Panc1 (cell line): Measurements from ENCODE around the gene CCR9.

Experiments
- CTCF ChIP-seq: fragments of 450-650 bp; IDR thresholded peaks from 2 replicates; pipeline ENCODE4 v1.5.1; 2017; ENCODE audit warnings: mild to moderate bottlenecking
- POLR2AphosphoS5 ChIP-seq: IDR thresholded peaks from 2 replicates; pipeline ENCODE4 v1.6.1; 2012; ENCODE audit warnings: mild to moderate bottlenecking, low read depth, low read length, moderate library complexity
- REST ChIP-seq, 2 experiments: IDR thresholded peaks; 2 replicates each; pipeline ENCODE4 v1.6.1; 2011 to 2012; ENCODE audit warnings: low read depth in 2 of 2, control low read depth in 1 of 2, low read length in 1 of 2, mild to moderate bottlenecking in 1 of 2, moderate library complexity in 1 of 2; ENCODE audit not compliant: insufficient read depth in 1 of 2

GRCh38 chr3:45922950-45923590 lies 36.7 kb downstream of the CCR9 start:
- TF ChIP-seq REST (IDR thresholded peaks at IDR 0.05; ENCODE audit: insufficient read depth in 1 of 2, low read depth in 2 of 2, low read length in 1 of 2) (no peak), CTCF (no peak), POLR2AphosphoS5 (no peak)
